Trophoblast cell (in vitro differentiated cells and primary cell): ENCODE measurements around the gene DCAF8L2.
"Not testable (repeated sequence)": the region's sequence is repeated elsewhere in the genome, so short reads cannot be mapped to it uniquely, and the experiment has no call there.

Experiments
- DNase-seq, 2 donors: peaks; one replicate each; pipeline ENCODE4 v3.0.0-alpha.2; 2016
- H2AFZ ChIP-seq: 2 replicates; pipeline ENCODE4 v1.6.1; 2013; ENCODE audit warnings: low read length, moderate library complexity, mild to moderate bottlenecking; ENCODE audit not compliant: insufficient read depth, poor library complexity
- H2AK5ac ChIP-seq: 2 replicates; pipeline ENCODE4 v1.6.1; 2013; ENCODE audit warnings: mild to moderate bottlenecking, low read length
- H2BK120ac ChIP-seq: 2 replicates; pipeline ENCODE4 v1.6.1; 2013; ENCODE audit warnings: low read length, mild to moderate bottlenecking, moderate library complexity; ENCODE audit not compliant: insufficient read depth, poor library complexity
- H2BK12ac ChIP-seq: 2 replicates; pipeline ENCODE4 v1.6.1; 2013; ENCODE audit warnings: mild to moderate bottlenecking, low read length, moderate library complexity
- H2BK5ac ChIP-seq: 2 replicates; pipeline ENCODE4 v1.6.1; 2013; ENCODE audit warnings: low read length, low read depth, moderate library complexity, mild to moderate bottlenecking; ENCODE audit not compliant: poor library complexity
- H3K14ac ChIP-seq: 2 replicates; pipeline ENCODE4 v1.6.1; 2013; ENCODE audit warnings: mild to moderate bottlenecking, low read length
- H3K18ac ChIP-seq: 2 replicates; pipeline ENCODE4 v1.6.1; 2013; ENCODE audit warnings: mild to moderate bottlenecking, low read length
- H3K23ac ChIP-seq: 2 replicates; pipeline ENCODE4 v1.6.1; 2013; ENCODE audit warnings: low read length
- H3K27ac ChIP-seq: 2 replicates; pipeline ENCODE4 v1.5.1; 2013; ENCODE audit warnings: low read depth, mild to moderate bottlenecking, inconsistent platforms, low read length, moderate library complexity
- H3K27me3 ChIP-seq: 2 replicates; pipeline ENCODE4 v1.6.1; 2013; ENCODE audit warnings: inconsistent platforms, mild to moderate bottlenecking, low read length, moderate library complexity; ENCODE audit not compliant: insufficient read depth
- H3K36me3 ChIP-seq, 2 experiments: 1 replicate in 1 of 2; 2 replicates in 1 of 2; pipeline ENCODE4 v1.6.1; 2013; ENCODE audit warnings: low read length in 2 of 2, mild to moderate bottlenecking in 2 of 2, moderate library complexity in 1 of 2; ENCODE audit not compliant: insufficient read depth in 2 of 2, control insufficient read depth in 1 of 2
- H3K4ac ChIP-seq: 2 replicates; pipeline ENCODE4 v1.6.1; 2013; ENCODE audit warnings: low read depth, mild to moderate bottlenecking, low read length, moderate library complexity
- H3K4me1 ChIP-seq, 2 experiments: 1 replicate in 1 of 2; 2 replicates in 1 of 2; pipeline ENCODE4 v1.6.1; 2013; ENCODE audit warnings: low read length in 2 of 2, mild to moderate bottlenecking in 2 of 2, moderate library complexity in 1 of 2; ENCODE audit not compliant: insufficient read depth in 2 of 2, control insufficient read depth in 1 of 2
- H3K4me2 ChIP-seq: 2 replicates; pipeline ENCODE4 v1.6.1; 2013; ENCODE audit warnings: inconsistent platforms, mild to moderate bottlenecking, low read length, moderate library complexity
- H3K4me3 ChIP-seq: 2 replicates; pipeline ENCODE4 v1.5.1; 2013; ENCODE audit warnings: mild to moderate bottlenecking, low read depth, low read length, inconsistent platforms
- H3K79me1 ChIP-seq: one replicate; pipeline ENCODE4 v1.6.1; 2013; ENCODE audit warnings: low read length
- H3K79me2 ChIP-seq: 2 replicates; pipeline ENCODE4 v1.6.1; 2013; ENCODE audit warnings: low read length, mild to moderate bottlenecking; ENCODE audit not compliant: control insufficient read depth, insufficient read depth, poor library complexity
- H3K9ac ChIP-seq: 2 replicates; pipeline ENCODE4 v1.6.1; 2013; ENCODE audit warnings: mild to moderate bottlenecking, low read length
- H3K9me3 ChIP-seq: 2 replicates; pipeline ENCODE4 v1.6.1; 2013; ENCODE audit warnings: low read depth, mild to moderate bottlenecking, control low read depth, inconsistent platforms, low read length; ENCODE audit not compliant: insufficient read depth
- H4K12ac ChIP-seq: 2 replicates; pipeline ENCODE4 v1.6.1; 2013; ENCODE audit warnings: low read depth, mild to moderate bottlenecking, low read length, moderate library complexity
- H4K8ac ChIP-seq: 2 replicates; pipeline ENCODE4 v1.6.1; 2013; ENCODE audit warnings: low read depth, mild to moderate bottlenecking, low read length, moderate library complexity
- H4K91ac ChIP-seq: one replicate; pipeline ENCODE4 v1.6.1; 2013; ENCODE audit warnings: low read depth, mild to moderate bottlenecking, low read length, moderate library complexity
- WGBS: extraction: QIAGEN DNeasy Blood & Tissue Kit; methylation state at CpG from one replicate; pipeline ENCODE4 v1.1.7; 2013; ENCODE audit warnings: missing lambda C conversion rate; ENCODE audit not compliant: insufficient read length, insufficient coverage; ENCODE audit errors: extremely low coverage; 5-methylcytosine and 5-hydroxymethylcytosine counted together

Gene DCAF8L2

GRCh38 chrX:27746516-27746915 is 156.4 kb downstream of the DCAF8L2 start:
- Histone ChIP-seq H2BK5ac (no peak overlapping the region), H2AK5ac (no peak overlapping the region), H3K9me3 (no peaks in the 10 kb centered on the region)

DNA sequence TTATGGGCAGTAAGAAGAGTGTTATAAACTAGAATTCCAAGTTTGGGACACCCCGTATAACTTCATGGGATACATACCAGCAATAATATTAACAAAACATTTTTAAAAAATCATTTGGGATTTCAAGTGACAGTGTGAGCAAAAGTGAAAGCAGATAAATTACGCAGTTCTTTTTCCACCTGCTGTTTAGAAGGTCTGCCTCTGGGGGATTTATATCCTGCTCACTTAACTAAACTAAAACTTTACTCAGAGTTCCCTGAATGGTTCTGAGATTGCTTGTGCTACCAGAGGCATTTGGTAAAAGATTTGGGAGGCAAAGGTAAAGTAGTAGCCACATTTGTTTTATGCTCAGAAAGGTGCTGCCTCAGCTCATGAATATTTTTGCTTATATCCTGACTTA is 160.2 kb downstream of the DCAF8L2 start:
- not testable (repeated sequence) for H3K79me1 ChIP-seq, H3K36me3 ChIP-seq, H2BK12ac ChIP-seq, H3K23ac ChIP-seq, H3K79me2 ChIP-seq, H3K4me3 ChIP-seq, H2AFZ ChIP-seq, DNase-seq, H3K9ac ChIP-seq, H4K91ac ChIP-seq, H3K27ac ChIP-seq, H2AK5ac ChIP-seq, H3K4me1 ChIP-seq, H2BK5ac ChIP-seq, H4K12ac ChIP-seq, H3K9me3 ChIP-seq, H2BK120ac ChIP-seq, H3K18ac ChIP-seq, H3K27me3 ChIP-seq, H3K14ac ChIP-seq, H3K4me2 ChIP-seq, H3K4ac ChIP-seq, H4K8ac ChIP-seq
- WGBS, result no CpG with 5 or more reads among the region's 2 CpGs

More at GRCh38 chrX:27746516-27746915, 156.4 kb downstream of the DCAF8L2 start:
- Histone ChIP-seq H4K91ac (no peak overlapping the region), H3K79me1 (no peaks in the 10 kb centered on the region), H3K27me3 (no peaks in the 10 kb centered on the region), H2AFZ (no peak overlapping the region), H2BK12ac (no peak overlapping the region), H3K4ac (no peak overlapping the region), H3K14ac (no peak overlapping the region), H3K79me2 (no peaks in the 10 kb centered on the region), H3K27ac (no peak overlapping the region), H4K12ac (no peak overlapping the region), H3K36me3 (no peaks in the 10 kb centered on the region), H3K9ac (no peak overlapping the region), H2BK120ac (no peak overlapping the region), H3K4me3 (no peak overlapping the region), H3K4me2 (no peak overlapping the region), H3K18ac (no peak overlapping the region), H4K8ac (no peak overlapping the region), H3K23ac (no peak overlapping the region), H3K4me1 (no peaks in the 10 kb centered on the region)
- WGBS, result no CpG with 5 or more reads among the region's 10 CpGs
- no peak for DNase-seq

DNA sequence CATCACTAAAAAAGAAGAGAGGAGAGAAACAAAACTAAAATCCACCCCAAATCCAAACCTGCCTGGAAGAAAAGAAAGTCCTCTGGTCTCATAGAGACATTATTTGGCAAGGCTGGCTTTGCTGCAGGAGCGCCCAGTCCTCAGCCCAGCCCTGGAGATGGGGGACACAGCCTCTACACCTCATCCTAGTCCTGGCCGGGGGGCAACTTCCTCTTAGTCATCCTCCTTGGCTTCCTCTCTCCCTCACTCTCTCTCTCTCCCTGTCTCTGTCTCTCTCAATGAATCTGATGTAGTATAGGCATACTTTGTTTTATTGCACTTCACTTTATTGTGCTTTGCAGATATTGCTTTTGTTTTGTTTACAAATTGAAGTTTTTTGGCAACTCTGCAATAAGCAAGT is 161.8 kb downstream of the DCAF8L2 start:
- no peaks in the 10 kb centered on the region for H3K4me1 ChIP-seq
- H3K4ac ChIP-seq, result no peak overlapping the region
- H3K4me2 ChIP-seq, result no peak overlapping the region
- no peak overlapping the region for H2BK12ac ChIP-seq
- DNase-seq, result no peak
- no peak overlapping the region for H4K91ac ChIP-seq
- H2AFZ ChIP-seq, result no peak overlapping the region
- H3K9ac ChIP-seq, result no peak overlapping the region
- H3K9me3 ChIP-seq, result no peaks in the 10 kb centered on the region
- no peak overlapping the region for H3K27ac ChIP-seq
- no peak overlapping the region for H4K12ac ChIP-seq
- no peaks in the 10 kb centered on the region for H3K27me3 ChIP-seq
- H3K79me2 ChIP-seq, result no peaks in the 10 kb centered on the region
- H3K23ac ChIP-seq, result no peak overlapping the region
- no peak overlapping the region for H3K14ac ChIP-seq
- H3K18ac ChIP-seq, result no peak overlapping the region
- no peak overlapping the region for H2AK5ac ChIP-seq
- no peak overlapping the region for H2BK120ac ChIP-seq
- no peak overlapping the region for H3K4me3 ChIP-seq
- no peak overlapping the region for H4K8ac ChIP-seq
- no peaks in the 10 kb centered on the region for H3K36me3 ChIP-seq
- no peak overlapping the region for H2BK5ac ChIP-seq
- no CpG with 5 or more reads among the region's 2 CpGs for WGBS
- H3K79me1 ChIP-seq, result no peaks in the 10 kb centered on the region

GRCh38 chrX:27765718-27766117 is 175.6 kb downstream of the DCAF8L2 start:
- Histone ChIP-seq H4K8ac (no peak overlapping the region), H3K18ac (no peak overlapping the region)
- whole genome bisulfite sequencing, result no CpG with 5 or more reads among the region's 12 CpGs

More at GRCh38 chrX:27765718-27766117, 175.6 kb downstream of the DCAF8L2 start:
- no peak overlapping the region for H3K9ac ChIP-seq
- H3K27me3 ChIP-seq, result no peaks in the 10 kb centered on the region
- no peak overlapping the region for H2BK120ac ChIP-seq
- no peak overlapping the region for H3K23ac ChIP-seq
- no peak for DNase-seq
- H3K79me2 ChIP-seq, result no peaks in the 10 kb centered on the region
- no peaks in the 10 kb centered on the region for H3K9me3 ChIP-seq
- no peak overlapping the region for H4K91ac ChIP-seq
- H2BK12ac ChIP-seq, result no peak overlapping the region
- no peak overlapping the region for H4K12ac ChIP-seq
- no peaks in the 10 kb centered on the region for H3K4me1 ChIP-seq
- no peaks in the 10 kb centered on the region for H3K79me1 ChIP-seq
- no peak overlapping the region for H3K4me2 ChIP-seq
- no peak overlapping the region for H2AK5ac ChIP-seq
- H2AFZ ChIP-seq, result no peak overlapping the region
- no peaks in the 10 kb centered on the region for H3K36me3 ChIP-seq
- no peak overlapping the region for H2BK5ac ChIP-seq
- no peak overlapping the region for H3K4ac ChIP-seq
- no peak overlapping the region for H3K14ac ChIP-seq
- no peak overlapping the region for H3K27ac ChIP-seq
- no peak overlapping the region for H3K4me3 ChIP-seq
